HG03196 (cell line): ENCODE measurements around the gene ITGBL1.
"Not testable (repeated sequence)": the region's sequence is repeated elsewhere in the genome, so short reads cannot be mapped to it uniquely, and the experiment has no call there.

ENCODE experiments used
- ATAC-seq: cut with Tn5 transposase; IDR thresholded peaks from one replicate; pipeline ENCODE4 v1.9.1; 2021; ENCODE audit not compliant: unreplicated experiment

Gene ITGBL1

GRCh38 chr13:101511766-101512165 is 59.3 kb downstream of the ITGBL1 start:
- ATAC-seq, result no peak

GRCh38 chr13:101512650-101513049 is 60.2 kb downstream of the ITGBL1 start:
- ATAC-seq, result no peak

GRCh38 chr13:101514100-101514499 is 61.6 kb downstream of the ITGBL1 start:
- ATAC-seq, result no peak

GRCh38 chr13:101514695-101515275 is 62.3 kb downstream of the ITGBL1 start:
- ATAC-seq, result no peak

GRCh38 chr13:101515504-101515903 is 63.0 kb downstream of the ITGBL1 start:
- ATAC-seq, result no peak

- no peak for ATAC-seq
These were observed 63.8 kb downstream of the ITGBL1 start for GRCh38 chr13:101516262-101516661.

GRCh38 chr13:101520672-101521071 is 68.2 kb downstream of the ITGBL1 start:
- ATAC-seq, result peak; percentile 93

GRCh38 chr13:101521371-101521770 is 68.9 kb downstream of the ITGBL1 start:
- no peak for ATAC-seq

- no peak for ATAC-seq
These were observed 70.1 kb downstream of the ITGBL1 start for GRCh38 chr13:101522607-101523006.

GRCh38 chr13:101523154-101524131 is 71.0 kb downstream of the ITGBL1 start:
- no peak for ATAC-seq

- no peak for ATAC-seq
These were observed 74.7 kb downstream of the ITGBL1 start for GRCh38 chr13:101527130-101527529.

GRCh38 chr13:101529422-101529821 is 76.9 kb downstream of the ITGBL1 start:
- no peak for ATAC-seq

- no peak for ATAC-seq
These were observed 77.8 kb downstream of the ITGBL1 start for GRCh38 chr13:101530293-101530692.

GRCh38 chr13:101535192-101535746 is 82.8 kb downstream of the ITGBL1 start:
- ATAC-seq, result no peak

- ATAC-seq, result no peak
These were observed 83.6 kb downstream of the ITGBL1 start for GRCh38 chr13:101536079-101536478.

- not testable (repeated sequence) for ATAC-seq
These were observed 92.1 kb downstream of the ITGBL1 start for GRCh38 chr13:101544544-101544943.

GRCh38 chr13:101544979-101545378 is 92.5 kb downstream of the ITGBL1 start:
- ATAC-seq, result no peak

GRCh38 chr13:101545521-101545920 is 93.0 kb downstream of the ITGBL1 start:
- ATAC-seq, result no peak

- no peak for ATAC-seq
These were observed 99.8 kb downstream of the ITGBL1 start for GRCh38 chr13:101552286-101552685.

- ATAC-seq, result no peak
These were observed 100.3 kb downstream of the ITGBL1 start for GRCh38 chr13:101552786-101553185.

GRCh38 chr13:101554420-101555125 is 102.1 kb downstream of the ITGBL1 start:
- no peak for ATAC-seq
